Germinal center (tissue), 1 donor: Measurements from ENCODE around the gene ZNF628.
"Not testable (repeated sequence)": the region's sequence is repeated elsewhere in the genome, so short reads cannot be mapped to it uniquely, and the experiment has no call there.

Source experiments
- DNase-seq: peaks from one replicate; pipeline ENCODE4 v3.0.0; 2012; ENCODE audit warnings: mixed read lengths, low spot score

ZNF628 gene

DNA sequence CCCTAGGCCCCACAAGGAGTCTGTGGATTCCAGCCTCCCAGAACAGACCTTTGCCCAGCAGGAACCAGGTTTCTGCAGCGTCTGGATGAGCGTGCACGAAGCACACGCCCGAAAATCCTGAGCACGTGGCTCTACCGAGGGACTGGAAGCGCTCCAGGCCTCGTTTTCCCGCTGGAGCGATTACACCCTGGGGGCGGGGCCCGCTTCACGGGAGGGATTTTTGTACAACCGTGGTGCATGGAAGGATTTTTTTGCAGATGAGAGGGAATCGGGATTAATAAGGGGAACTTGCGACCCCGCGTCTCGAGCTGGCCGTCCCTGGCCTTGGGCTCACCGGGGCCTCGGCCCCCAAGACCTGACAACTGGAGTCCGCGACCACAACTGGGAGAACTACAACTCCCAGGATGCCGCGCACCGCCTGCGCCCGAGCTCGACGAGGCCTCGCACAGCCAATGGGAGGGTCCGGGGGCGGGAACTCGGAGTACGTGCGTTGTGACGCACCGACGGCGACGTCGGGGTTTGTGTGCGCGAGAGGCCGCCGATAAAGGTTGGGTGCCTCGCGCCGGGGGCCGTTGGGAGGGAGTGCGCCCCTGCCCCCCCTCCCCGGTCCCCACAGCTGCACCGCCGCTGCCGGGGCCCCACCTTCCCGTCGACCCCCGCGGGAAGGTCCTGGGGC lies at the start of gene ZNF628:
Gene ZNF628, plus strand, starts transcription at position 518 of the 676 bp plus-strand sequence. CDS start 3,294 bp downstream, outside the sequence.
- peak; percentile 98 for DNase-seq

GRCh38 chr19:55431183-55431582 lies 45.2 kb upstream of the ZNF628 start:
- no peak for DNase-seq

DNA sequence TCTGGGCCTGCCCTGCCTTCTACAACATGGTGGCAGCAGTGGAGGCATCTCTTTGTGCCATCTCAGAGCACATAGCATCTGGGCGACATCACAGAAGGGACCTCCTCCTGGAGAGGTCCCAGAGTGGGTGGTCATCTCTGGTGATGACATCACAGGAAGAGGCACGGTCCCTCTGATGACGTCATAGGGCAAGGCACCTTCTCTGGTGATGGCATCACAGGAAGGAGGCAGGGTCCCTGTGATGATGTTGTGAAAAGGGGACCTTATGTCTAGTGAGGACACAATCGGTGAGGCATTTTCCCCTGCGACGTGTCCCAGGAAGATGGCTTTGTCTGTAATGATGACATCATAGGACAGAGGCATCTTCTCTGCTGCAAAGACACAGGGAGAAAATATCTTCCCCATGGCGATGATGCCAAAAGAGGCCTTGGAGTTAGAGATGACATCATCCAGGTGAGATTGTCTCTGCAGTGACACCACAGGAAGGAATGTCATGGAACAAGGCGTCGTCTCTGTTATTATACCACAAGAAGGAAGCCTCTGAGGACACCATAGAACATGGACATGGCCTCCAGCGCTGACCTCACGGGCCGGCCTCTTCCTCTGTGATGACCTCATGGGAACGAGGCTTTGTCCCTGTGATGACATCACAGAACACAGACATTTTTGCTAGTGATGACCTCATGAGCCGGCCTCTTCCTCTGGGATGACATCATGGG lies 44.0 kb upstream of the ZNF628 start:
- no peak for DNase-seq

DNA sequence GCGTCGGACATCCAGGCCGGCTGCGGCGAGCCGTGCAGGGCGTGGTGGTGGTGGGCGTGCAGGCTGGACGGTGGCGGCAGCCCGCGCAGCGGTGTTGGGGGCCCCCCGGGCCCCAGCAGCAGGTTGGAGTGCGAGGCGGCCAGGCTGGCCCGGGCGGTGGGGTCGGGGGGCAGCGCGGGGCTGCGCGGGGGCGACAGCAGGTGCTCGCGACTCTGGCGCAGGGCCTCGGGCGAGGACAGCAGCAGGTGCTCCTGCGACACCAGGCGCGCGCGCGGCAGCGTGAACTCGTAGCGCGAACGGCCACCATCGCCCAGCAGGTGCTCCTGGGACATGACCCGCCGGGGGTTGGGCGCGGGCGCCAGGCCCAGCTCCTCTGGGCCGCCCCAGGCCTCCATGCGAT lies 43.1 kb upstream of the ZNF628 start:
- no peak for DNase-seq

DNA sequence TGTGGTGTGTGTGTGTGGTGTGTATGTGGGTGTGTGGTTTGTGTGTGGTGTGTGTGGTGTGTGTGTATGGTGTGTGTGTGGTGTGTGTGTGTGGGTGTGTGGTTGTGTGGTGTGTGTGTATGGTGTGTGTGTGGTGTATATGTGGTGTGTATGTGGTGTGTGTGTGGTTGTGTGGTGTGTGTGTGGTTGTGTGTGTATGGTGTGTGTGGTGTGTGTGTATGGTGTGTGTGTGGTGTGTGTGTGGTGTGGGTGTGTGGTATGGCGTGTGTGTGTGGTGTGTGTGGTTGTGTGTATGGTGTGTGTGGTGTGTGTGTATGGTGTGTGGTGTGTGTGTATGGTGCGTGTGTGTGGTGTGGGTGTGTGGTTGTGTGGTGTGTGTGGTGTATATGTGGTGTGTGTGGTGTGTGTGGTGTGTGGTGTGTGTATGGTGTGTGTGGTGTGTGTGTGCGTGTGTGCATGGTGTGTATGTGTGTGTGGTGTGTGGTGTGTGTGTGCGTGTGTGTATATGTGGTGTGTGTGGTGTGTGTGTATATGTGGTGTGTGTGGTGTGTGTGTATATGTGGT lies 42.0 kb upstream of the ZNF628 start:
- no peak for DNase-seq

- DNase-seq = no peak
These were observed 41.4 kb upstream of the ZNF628 start for GRCh38 chr19:55435020-55435419.

DNA sequence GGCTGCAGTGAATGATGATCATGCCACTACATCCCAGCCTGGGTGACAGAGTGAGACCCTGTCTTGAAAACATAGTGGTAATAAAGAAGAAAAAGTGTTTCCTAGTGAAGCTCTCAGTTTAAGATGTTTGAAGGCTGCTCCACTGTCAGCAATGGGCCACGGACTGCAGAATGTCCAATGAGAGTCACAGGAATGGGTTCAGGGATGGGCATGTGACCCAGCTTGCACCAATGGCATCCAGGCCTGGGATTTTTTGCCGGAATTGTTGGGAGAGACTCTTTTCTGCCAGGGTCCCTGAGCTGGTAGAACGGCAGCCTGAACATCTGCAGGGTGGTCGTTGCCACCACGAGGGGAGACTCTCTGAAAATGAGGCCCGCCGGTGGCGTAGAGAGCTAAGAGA lies 39.6 kb upstream of the ZNF628 start:
- no peak for DNase-seq

DNA sequence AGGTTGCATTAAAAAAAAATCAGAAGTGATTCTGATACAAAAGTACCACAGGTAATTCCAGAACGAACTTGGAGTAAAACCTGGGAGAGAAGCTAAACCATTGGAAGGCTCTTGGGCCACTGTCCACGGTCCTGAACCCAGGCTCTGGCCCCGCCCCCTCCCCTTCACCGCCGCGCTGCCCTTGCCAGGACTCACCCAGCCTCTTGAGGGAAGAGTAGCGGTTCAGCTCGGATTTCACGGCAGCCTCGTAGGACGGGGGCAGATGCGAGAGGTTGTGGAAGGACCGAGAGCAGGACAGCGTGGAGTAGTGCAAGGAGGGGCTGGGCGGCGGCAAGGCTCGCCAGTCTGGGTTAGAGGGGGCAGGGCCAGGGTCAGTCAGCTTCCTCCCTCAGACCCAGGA lies 39.0 kb upstream of the ZNF628 start:
- DNase-seq = no peak

- no peak for DNase-seq
These were observed 37.4 kb upstream of the ZNF628 start for GRCh38 chr19:55439052-55439451.

- peak; percentile 50 for DNase-seq
These were observed 35.9 kb upstream of the ZNF628 start for GRCh38 chr19:55440411-55441105.

GRCh38 chr19:55441319-55441691 lies 35.1 kb upstream of the ZNF628 start:
- DNase-seq = peak; percentile 43

DNA sequence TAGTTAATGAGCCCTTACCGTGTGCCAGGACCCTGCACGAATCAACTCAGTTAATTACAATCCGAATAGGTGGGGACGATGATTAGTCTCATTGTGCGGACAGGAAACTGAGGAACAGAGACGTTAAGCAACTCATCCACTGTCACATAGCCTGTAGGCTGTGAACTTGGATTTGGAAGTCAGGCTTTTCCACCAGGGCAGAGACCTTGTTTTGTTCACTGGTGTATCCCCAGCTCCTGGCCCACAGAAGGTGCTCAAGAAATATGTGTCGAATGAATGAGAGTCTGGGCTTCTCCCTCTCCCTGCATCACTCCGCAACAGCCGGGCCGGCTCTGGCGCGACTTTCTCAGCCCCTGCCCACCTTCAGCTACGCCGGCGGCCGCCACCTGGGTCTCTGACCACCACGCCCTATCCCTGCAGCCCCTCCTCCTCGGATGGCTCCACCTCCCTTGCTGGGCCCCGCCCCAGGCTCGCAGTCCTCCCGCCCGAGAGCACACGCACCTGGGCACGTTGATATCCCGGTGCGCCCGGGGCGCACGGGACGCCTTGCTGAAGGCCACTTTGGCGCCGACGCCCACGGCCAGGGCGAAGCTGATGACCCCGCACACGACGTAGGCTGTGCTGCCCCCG lies 34.6 kb upstream of the ZNF628 start:
- no peak for DNase-seq

DNA sequence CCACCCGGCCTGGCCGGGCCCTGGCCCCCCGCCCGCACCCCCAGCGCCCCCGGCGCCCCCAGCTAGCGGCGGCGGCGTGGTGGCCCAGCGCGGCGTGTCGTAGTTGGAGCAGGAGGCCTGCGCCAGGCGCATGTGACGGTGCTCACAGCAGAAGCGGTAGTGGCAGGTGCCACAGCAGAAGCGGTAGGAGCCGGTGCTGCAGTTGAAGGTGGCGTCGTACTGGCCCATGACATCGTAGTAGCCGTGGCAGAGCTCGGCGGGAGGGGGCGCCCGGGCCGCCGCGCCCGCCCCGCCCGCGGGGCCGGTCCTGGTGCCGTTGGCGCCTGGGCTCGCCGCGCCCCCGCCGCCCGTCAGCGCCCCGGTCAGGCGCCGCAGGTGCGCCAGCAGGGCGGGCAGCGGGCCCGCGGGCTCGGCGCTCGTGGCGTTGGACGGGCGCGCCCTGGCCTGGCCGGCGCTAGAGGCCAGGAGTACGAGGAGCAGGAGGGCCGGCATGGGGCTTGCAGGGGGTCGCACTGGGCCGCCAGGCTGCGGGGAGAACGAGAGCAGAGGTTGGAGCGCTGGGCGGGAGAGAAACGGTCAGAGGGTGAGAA lies 34.0 kb upstream of the ZNF628 start:
- DNase-seq = no peak

- DNase-seq = no peak
These were observed 33.2 kb upstream of the ZNF628 start, which contains the start of gene SHISA7 for GRCh38 chr19:55443045-55443823. Gene SHISA7, minus strand, starts transcription at chr19:55443300. Its CDS starts 437 bp downstream, at chr19:55442863.

DNA sequence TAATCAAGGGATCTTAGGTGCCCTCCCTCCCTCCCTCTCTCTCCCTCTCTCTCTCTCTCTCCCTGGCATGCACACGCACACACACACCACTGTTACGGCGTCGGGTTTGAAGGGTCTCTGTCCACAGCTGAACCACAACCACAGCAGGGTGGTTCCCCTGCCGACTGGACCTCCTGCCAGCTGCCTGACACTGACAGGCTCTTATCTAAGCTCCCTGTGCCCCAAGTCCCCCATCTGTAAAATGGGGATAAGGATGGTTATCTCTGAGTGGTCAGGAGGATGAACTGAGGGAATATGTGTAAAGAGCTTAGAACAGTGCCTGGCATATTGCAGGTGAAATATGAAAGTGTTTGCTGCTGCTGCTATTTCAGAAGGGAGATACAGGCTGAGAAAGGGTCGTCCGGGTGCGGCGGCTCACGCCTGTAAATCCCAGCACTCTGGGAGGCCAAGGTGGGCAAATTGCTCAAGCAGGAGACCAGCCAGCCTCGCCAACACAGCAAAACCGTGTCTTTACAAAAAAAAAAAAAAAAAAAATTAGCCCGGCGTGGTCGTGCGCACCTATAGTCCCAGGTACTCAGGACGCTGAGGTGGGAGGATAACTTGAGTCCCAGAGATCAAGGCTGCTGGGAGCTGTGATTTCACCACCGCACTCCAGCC lies 32.5 kb upstream of the ZNF628 start:
- no peak for DNase-seq

GRCh38 chr19:55444646-55445045 lies 31.8 kb upstream of the ZNF628 start:
- no peak for DNase-seq

DNA sequence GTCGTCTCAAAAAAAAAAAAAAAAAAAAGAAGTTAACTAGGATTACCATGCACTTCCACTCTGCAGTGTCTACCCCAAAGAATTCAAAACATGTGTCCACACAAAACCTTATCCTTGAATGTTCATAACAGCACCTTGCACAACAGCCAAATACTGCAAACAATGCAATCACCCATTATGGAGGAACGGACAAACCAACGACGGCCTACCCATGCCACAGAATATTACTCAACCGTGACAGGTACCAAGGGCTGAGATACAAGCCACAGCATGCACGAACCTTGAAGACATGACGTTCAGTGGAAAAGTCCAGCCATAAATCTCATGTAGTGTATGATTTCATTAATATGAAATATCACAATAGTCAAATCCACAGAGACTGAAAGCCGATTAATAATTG lies 30.4 kb upstream of the ZNF628 start:
- no peak for DNase-seq

GRCh38 chr19:55447421-55448174 lies 28.8 kb upstream of the ZNF628 start:
- DNase-seq = no peak

DNA sequence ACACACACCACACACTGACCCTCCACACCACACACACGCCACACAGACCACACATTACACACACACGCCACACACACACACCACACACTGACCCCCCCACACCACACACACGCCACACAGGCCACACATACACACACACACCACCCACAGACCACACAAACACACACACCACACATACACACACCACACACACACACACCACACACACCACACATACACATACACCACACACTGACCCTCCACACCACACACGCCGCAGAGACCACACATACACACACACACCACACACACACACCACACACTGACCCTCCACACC lies 28.3 kb upstream of the ZNF628 start:
- not testable (repeated sequence) for DNase-seq

DNA sequence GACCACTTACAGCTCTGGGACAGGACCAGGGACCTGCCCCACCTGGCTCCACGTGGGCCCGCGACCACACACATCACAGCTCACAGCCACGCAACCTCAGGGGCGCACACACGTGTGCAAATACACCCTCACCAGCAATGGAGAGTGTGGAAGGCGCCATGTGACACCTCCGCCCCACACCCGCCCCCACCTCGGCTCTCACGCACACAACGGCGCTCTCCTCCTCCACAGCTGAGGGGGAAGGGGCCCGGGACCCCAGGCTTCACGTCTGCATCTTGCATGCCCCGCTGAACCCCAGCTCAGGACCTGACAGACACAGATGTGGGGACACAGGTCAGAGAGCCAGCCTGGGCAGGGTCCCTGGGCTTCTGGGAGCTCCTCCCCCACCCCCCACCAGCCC lies 26.9 kb upstream of the ZNF628 start:
- no peak for DNase-seq
